GM08714 (cell line): Measurements from ENCODE around the gene CDK5RAP2.

Experiments used
- H3K4me3 ChIP-seq: fragments of 200-500 bp; sonication (Bioruptor generic); 2 replicates; pipeline ENCODE4 v1.5.1; 2014; ENCODE audit warnings: mild to moderate bottlenecking, low read length, inconsistent platforms
- ZNF274 ChIP-seq: IDR thresholded peaks from 2 replicates; pipeline ENCODE4 v1.6.1; 2012; ENCODE audit warnings: mild to moderate bottlenecking, low read depth, low read length

CDK5RAP2 gene

DNA sequence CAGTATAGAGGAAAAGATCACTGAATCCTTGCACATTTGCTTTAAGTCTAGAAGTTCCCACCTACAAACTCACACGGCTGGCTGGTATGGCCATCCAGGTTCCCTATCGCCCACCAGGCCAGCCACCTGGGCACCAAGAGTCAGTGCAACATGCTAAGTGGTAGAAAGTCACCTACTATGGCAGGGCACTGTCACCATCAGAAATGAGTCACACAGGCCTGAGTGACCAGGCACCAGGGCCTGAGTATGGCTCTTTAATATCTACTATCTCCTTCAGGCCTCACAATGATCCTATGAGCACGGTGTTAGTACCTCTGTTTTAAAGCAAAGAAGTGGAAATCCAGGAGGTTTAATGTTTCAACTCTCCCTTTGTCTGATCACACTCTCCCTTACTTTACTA is 156.2 kb downstream of the CDK5RAP2 start:
- no peak for TF ChIP-seq ZNF274
- H3K4me3 ChIP-seq, result no peak overlapping the region

DNA sequence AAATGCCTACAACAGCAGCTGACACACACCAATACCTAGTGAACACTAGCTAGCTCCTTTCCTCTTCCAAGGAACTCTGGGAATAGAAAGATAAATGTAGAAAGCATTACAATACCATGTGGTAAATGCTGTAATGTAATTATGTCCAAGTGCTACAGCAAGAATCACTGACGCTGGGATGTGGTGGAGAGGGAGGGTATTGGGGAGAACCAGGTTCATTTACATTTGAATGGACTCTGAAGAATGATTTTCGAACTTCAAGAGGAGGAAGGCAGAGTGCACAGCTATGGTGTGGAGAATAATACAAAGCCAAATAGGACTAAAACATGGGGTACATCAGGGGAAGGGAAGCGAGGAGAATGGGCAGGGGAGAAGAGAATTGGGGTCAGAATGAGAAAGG is 158.0 kb downstream of the CDK5RAP2 start:
- no peak for TF ChIP-seq ZNF274
- H3K4me3 ChIP-seq, result no peak overlapping the region

DNA sequence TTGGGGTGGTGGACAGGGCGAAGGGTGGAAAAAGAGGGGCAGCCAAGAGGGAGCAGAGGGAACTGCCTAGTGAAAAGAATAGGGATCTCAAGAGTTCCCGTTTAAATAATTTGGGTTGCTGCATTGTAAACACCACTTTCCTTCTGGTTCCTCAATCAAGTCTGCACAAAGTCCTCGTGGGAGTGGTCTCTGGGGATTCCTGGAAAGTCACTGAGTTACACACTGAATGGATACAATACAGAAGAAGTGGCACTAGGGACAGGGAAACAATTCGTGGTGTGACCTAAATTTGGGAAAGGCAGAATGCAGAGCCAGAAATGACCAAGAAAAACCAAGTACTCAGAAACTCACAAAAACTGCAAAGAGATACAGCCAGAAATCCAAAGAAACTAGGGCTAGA is 161.7 kb downstream of the CDK5RAP2 start:
- no peak overlapping the region for H3K4me3 ChIP-seq
- no peak for TF ChIP-seq ZNF274

DNA sequence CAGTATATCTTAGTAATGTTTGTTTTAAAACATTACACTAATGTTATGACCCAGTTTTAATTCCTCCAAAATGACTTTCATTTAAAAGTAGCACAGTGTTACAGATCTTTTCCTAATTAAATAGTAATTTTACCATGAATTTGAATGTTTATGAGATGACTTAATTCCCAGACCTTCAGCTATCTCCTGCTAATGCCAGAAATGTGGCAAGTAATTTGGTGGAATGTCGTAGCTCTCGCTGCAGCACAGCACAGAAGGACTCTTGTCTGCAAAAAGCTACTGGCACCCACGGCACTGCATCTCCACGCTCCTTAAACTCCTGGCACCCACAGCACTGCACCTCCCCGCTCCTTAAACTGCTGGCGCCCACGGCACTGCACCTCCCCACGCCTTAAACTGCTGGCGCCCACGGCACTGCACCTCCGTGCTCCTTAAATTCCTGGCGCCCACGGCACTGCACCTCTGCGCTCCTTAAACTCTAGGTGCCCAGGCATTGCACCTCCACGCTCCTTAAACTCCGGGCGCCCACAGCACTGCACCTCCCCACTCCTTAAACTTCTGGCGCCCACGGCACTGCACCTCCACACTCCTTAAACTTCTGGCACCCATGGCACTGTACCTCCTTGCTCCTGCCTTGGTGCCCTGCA is 163.1 kb downstream of the CDK5RAP2 start:
- H3K4me3 ChIP-seq, result no peak overlapping the region
- TF ChIP-seq ZNF274, result no peak

DNA sequence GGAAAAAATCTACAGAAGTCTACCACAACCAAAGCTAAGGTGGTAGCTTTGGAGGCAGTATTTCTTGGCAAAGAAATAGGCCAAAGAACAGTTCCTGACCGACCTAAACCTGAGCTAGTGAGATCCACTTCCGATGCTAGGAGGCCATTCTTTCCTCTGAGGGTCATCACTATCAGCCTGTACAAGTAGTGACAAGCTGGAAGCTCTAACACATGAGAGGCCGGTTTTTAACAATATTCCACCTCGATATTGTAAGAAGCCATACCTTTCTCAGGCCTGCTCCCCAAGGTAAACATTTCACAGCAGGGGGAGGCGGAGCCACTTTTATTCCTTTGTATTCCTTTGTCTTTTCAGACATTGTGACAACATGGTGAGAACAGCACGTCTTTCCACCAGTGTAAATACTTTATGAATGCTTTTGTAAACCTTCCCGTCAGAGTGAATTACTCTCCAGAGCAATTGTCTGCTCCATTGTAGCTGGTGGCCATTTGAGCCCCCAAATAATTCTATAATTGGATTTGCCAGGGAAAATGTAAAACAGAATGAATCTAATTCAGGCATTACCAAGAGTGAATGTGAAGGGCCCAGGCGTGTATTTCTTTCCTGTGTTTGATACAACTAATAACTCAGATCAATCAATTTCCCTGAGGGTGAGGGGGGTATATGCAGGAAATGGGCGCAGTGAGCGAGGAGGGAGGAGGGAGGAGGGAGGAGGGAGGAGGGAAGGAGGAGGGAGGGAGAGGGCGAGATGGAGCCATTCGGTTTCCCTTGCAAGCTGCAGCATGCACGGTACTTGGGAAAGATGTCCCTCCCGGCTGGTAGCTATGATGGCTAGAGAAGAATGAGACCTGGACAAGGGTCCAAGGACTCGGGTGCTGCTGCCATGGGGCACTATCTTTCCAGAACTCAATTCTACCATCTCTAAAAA is 166.6 kb downstream of the CDK5RAP2 start:
- no peak overlapping the region for H3K4me3 ChIP-seq
- no peak for TF ChIP-seq ZNF274

DNA sequence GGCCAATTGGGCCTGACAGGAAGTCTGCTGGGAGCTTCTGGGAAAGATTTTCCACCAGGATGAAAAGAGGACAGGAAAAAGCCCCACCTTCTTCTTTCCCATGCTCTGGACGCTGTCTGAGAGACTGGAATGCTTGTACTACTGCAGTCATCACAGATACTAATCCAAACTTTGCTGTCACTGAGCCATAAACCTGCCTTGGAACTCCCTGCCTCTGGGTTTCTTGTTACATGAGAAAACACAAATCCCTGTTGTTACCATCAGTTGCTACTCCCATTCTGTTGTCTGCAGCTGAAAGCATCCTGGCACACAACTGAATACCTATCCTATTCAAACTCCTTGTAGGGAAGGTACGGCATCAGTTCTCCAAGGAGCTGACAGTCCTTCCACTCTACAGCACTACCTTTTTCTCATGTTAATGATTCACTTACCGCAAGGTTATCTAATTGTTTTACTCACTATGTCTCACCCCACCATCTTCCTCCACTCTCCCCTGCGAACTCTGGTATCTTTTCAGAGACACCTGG is 167.5 kb downstream of the CDK5RAP2 start:
- no peak overlapping the region for H3K4me3 ChIP-seq
- no peak for TF ChIP-seq ZNF274

DNA sequence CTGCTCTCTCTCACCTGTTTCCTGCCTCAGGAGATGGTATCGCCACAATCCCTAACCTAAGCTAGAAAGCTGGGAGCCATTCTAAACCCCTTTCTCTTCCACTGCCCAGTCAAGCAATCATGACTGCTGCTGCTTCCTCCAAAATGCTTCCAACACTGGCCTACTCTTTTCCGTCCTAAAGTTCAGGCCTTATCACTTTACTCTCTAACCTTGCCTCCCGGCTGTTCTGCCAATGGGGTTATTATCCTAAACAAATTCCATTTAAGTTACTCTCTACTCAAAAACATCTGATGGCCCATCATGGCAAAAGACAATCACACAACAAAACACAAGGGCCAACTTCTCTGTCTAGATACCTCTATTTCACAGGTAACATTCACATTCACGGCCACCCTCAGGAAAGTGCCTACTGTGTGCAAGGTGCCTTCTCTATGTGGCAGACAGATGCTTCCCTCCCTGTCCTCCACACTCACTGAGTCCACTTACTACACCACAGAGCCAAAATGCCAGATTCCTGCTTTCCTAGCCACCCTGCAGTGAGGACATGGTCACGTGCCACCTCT is 168.0 kb downstream of the CDK5RAP2 start:
- no peak overlapping the region for H3K4me3 ChIP-seq
- no peak for TF ChIP-seq ZNF274

DNA sequence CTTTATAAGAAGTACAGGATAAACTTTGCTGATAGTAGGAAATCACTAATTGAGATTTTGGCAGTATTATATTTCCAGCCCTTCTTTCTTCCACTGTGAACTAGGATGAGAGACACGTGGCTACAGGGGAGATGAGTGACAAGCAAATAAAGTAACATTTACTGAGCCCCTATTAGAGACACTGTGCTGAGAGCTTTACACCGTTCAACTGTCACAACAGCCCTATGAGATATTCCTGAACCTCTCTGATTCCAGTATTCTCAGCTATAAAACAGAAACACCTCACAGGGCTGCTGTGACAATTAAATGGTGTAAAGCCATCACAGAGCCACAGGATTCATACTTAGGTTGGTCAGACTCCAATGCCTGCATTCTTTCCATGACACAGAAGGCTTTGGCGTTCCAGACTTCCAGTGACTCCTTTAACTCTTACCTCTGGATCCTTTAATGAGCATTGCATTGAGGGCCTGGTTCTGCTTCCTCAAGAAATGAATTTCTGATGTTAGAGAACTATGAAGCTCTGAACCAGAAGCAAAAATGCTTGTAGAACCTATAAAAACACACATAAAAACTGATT is 169.0 kb downstream of the CDK5RAP2 start:
- no peak overlapping the region for H3K4me3 ChIP-seq
- no peak for TF ChIP-seq ZNF274

DNA sequence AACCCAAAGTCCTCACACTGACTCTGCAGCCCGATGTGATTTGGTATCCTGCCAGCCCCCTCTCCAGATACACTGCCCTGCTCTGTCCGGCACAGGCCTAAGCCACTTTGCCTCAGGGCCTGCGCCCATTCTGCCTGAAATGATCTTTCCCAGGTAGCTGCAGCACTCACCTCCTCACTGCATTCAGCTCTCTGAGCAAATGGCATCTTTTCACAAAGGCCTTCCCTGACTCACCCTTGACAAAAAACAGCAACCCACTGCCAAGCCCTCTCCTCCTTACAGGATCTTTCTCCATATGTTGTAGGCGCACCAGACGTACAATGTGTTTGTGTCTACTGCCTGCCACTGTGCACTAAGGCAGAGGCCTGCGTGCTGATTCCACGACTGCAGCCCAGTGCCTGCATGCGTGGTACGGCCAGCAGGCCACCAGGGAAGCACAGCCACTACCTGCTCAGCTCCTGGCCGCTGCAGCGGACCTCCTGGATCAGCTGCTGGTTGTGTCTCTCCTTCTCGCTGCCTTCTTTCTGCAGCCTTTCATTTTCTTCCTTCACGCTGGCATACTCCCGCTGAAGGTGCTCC is 171.2 kb downstream of the CDK5RAP2 start:
- no peak overlapping the region for H3K4me3 ChIP-seq
- TF ChIP-seq ZNF274, result no peak

DNA sequence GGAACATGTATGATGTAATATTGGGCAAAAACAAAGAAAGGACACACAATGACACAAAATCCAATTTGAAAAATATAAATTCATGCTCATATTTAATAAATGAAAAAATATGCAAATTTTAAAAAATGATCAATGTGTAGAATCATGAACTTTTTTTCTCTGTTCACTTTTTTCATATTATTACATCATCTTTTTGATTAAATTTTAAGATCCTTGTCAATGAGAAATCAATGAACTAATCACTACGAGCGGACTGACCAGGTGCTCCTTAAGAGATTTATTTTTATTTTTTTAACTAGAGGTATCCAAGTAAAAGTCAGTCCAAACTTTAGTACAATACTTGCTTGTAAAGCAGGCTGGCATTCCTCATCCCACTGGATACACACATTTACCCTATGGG is 174.1 kb downstream of the CDK5RAP2 start:
- TF ChIP-seq ZNF274, result no peak
- no peak overlapping the region for H3K4me3 ChIP-seq

DNA sequence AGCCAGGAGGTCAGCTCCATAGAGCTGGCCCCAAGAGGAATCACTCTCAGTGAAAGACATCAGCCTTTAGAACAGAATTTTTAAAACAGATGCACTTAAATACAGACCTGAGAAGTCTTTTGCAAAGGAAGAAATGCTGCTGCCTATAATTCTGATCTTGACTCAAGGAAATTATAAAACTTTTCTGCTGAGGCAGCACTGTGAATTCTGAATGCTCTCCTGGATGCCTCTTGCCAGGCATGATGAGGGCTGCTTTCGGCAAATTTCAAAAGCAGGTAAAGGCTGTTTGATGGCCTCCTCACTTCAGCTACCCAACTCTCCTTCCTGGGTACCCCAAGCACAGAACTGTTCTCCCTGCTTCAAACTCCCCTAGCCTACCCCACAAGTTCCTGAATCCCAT is 174.8 kb downstream of the CDK5RAP2 start:
- no peak for TF ChIP-seq ZNF274
- H3K4me3 ChIP-seq, result no peak overlapping the region

DNA sequence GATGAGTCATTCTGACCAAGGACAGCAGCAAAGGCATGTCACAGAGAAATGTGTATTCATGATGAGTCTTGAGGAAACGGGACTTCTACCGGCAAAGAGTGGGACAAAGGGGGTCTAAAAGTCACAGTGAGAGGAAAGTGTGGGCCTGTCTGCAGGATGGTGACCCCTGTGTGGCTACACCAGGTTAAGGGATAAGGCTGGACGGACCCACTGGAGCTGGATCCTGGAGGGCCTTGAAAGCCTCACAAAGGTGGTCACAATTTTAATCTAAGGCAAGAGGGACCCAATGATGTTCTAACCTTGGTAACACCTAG is 176.5 kb downstream of the CDK5RAP2 start:
- H3K4me3 ChIP-seq, result no peak overlapping the region
- no peak for TF ChIP-seq ZNF274

DNA sequence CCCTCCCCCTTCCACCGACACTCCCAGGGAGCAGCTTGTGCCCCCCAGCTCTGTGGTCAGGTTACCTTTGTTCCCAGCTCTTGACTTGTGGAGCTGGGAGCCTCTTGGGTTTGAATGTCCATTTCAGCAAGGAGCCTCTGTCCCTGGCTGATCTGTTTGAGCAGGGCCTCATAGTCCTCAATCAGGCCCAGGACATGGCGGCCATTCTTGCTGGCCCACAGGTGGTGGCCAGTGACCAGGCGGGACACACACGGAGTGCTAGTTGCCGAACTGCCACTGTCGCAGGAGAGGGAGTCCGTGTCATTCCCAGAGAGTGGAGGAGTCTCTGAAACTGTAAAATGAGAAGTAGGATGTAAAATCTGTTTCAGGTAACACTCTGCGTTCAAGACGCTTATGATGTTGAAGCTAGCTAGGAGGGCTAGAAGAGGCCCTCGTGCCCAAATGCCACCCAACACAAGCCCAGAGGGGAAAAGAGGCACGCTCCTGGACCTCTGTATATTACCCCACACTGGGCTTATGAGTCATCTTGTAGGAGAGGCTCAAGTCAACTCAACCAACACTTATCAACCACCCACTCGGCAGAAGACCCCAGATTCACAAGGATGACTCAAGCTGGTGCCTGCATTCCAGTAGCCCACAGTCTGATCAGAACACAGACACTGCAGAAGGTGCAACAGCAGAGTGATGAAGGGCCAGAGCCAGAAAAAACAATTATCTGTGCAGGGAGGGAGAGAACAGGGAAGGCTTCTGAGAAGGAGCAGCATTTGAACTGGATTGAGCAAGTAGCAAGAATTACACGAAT is 177.0 kb downstream of the CDK5RAP2 start:
- no peak for TF ChIP-seq ZNF274
- no peak overlapping the region for H3K4me3 ChIP-seq
